Measurements from ENCODE around the gene F13B.
"Not testable (repeated sequence)": the region's sequence is repeated elsewhere in the genome, so short reads cannot be mapped to it uniquely, and the experiment has no call there.

The F13B gene

GRCh38 chr1:197042676-197043341 is 24.3 kb downstream of the F13B start:
- no peak for DNase-seq (ENCODE audit: low spot score)

DNA sequence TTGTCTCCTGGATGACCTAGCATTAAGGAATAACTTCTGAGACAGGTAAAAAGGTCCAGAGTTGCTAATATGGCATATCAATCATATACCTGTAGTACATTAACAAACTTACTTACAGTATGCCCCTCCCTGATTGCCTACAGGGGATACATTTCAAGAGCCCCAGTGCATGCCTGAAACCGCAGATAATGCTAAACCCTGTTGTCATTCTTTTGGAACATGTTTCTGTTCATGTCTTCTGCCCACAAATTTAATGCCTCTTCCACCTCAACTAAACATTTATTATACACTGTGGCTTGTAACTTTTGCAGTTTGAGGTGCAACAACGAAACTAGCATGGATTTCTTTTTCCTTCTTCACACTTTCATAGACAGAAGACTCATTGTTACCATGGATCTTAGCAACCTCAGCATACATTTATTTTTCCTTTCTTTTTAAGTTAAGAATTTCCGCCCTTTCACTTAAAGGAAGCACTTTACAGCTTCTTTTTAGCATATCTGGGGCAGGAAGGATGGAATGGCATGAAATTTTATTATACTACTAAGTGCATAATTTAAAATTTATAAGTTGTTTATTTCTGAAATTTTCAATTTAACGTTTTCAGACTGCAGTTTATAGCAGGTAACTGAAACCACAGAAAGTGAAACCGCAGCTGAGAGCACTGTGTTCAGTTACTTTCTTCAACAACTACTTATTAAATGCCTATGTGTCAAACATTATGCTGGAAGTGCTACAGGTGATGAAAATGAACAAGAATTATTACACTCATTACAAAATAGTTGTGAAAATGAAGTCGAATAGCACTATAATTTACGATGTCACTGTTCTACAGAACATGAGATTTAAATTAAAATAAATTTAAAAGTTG is 25.3 kb downstream of the F13B start:
- no peak for DNase-seq (ENCODE audit: low spot score)

DNA sequence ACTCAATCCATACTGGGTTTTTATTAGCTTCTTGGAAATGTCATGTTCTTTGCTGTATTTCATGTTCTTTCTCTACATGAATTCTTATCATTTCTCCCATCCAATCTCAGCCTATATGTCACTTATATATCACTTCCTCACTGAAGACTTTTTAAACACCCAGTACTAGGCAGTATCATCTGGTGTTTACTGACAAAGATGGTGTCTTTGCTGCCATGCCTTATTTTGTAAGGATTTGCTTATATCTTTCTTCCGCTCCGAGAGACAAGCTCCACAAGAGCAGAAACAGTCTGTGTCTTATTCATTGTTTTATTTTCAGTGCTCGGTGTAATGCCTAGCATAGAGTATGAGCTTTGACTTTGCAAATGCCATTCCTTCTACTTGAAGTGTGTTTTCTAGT is 30.2 kb downstream of the F13B start:
- DNase-seq (ENCODE audit: low spot score), result no peak

GRCh38 chr1:197034631-197035339 is 32.3 kb downstream of the F13B start:
- DNase-seq (ENCODE audit: low spot score), result not testable (repeated sequence)

DNA sequence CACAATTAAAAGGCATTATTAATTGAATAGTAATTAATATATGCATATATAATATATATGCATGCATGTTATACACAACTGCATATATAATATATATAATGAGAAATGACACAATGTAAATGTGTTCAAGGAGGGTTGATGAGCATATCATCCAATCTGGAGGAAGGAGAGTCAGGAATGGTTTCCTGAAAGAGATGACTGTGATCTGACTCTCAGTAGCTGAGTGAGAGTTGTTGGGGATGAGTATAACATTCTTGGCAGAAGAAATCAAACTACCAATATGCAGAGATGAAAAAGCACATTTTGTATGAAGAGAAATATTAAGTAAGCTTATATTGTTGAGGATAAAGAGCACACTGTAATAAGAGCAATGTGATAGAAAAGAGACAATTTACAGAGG is 37.3 kb downstream of the F13B start:
- DNase-seq (ENCODE audit: low spot score), result no peak

DNA sequence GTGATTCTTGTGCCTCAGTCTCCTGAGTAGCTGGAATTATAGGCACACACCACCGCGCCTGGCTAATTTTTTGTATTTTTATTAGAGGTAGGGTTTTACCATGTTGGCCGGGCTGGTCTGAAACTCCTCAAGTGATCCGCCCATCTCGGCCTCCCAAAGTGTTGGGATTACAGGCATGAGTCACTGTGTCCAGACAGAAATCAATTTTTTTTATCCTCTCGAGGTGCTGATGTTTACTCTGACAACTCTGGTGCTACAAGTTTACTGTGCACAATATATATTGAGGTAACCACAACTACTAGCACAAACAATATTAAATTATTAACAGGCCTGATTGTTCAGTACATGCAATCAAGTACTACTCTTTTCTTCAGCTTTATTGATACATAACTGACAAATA is 39.7 kb downstream of the F13B start:
- DNase-seq (ENCODE audit: low spot score), result no peak

GRCh38 chr1:197024460-197024859 is 42.6 kb downstream of the F13B start:
- no peak for DNase-seq (ENCODE audit: low spot score)

- no peak for DNase-seq (ENCODE audit: low spot score)
Measured at GRCh38 chr1:197021716-197022115, 45.3 kb downstream of the F13B start.

- no peak for DNase-seq (ENCODE audit: low spot score)
Measured at GRCh38 chr1:197017558-197018146, 49.4 kb downstream of the F13B start.

GRCh38 chr1:197016751-197017150 is 50.3 kb downstream of the F13B start:
- DNase-seq (ENCODE audit: low spot score), result no peak

- DNase-seq (ENCODE audit: low spot score), result no peak
Measured at GRCh38 chr1:197013234-197013633, 53.8 kb downstream of the F13B start.

DNA sequence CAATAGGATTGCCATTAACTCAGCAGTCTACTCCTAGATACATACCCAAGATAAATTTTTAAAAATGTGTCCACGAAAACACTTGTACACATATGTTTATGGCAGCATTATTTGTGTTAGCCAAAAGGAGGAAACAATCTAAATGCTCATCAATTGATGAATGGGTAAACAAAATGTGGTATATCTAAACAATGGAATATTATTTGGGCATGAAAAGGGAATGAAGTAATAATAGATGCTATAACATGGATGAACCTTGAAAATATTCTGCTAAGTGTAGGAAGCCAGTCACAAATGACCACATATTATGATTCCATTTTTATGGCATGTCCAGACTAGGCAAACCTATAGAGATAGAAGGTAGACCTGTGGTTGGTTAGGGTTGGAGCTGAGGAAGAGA is 55.4 kb downstream of the F13B start:
- no peak for DNase-seq (ENCODE audit: low spot score)

GRCh38 chr1:197008861-197009260 is 58.2 kb downstream of the F13B start:
- DNase-seq (ENCODE audit: low spot score), result no peak

DNA sequence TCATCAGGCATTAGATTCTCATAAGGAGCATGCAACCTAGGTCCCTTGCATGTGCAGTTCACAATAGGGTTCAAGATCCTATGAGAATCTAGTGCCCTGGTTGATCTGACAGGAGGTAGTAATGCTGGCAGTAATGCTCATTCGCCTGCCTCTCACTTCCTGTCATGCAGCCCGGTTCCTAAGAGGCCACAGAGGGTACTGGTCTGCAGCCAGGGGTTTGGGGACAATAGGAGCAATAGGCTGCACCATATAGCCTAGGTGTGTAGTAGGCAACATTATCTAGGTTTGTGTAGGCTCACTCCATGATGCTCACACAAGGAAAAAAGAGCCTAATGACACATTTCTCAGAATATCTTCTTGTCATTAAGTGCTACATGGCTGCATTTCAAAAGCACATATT is 63.9 kb downstream of the F13B start:
- DNase-seq (ENCODE audit: low spot score), result no peak

DNA sequence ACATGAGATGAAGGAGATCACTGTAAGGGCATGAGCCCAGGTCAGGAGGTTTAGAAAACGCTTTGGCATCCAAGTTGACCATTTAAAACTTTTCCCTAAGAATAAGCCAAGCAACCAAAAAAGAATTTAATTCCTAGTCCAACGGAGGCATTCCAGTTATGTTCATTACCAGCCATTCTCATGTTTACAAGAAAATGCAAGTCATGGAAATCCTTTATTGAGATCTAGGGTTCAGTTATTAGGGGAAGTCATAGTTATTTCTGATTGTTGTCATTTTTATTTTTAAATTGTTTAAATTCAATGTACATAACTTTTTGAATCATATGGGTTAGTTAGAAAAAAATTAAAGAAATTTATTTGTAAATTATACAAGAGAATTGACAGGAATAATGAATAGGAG is 65.2 kb downstream of the F13B start:
- no peak for DNase-seq (ENCODE audit: low spot score)

DNA sequence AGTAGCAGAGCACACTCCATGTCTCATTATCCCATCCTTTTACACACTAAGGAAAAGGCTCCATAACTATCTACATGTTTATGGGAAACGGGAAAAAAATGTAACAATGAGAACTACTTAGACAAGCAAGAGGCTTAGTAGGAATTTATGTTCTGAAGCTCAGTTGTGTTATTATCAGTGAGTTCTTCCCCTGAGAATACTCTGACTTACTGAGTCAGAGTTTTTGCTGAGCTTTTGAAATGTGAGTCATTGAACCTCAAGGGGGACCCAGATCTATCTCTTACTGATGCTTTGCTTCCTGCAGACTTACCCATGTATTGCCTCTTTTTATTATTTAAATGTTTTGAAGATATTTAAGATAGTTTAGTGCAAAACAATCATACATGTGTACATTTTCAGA is 69.6 kb downstream of the F13B start:
- DNase-seq (ENCODE audit: low spot score), result no peak

GRCh38 chr1:196993916-196994315 is 73.1 kb downstream of the F13B start:
- DNase-seq (ENCODE audit: low spot score), result no peak

GRCh38 chr1:196991919-196992651 is 75.0 kb downstream of the F13B start:
- not testable (repeated sequence) for DNase-seq (ENCODE audit: low spot score)

Data from germinal center (tissue), 1 donor.